Upper lobe of left lung (tissue), 4 donors: ENCODE data around the gene CIB1.
"Not testable (repeated sequence)": the region's sequence is repeated elsewhere in the genome, so short reads cannot be mapped to it uniquely, and the experiment has no call there.

ENCODE experiments used
- CTCF ChIP-seq, 6 experiments: fragments of 450-650 bp in 4 of 6; fragments of 200-600 bp in 2 of 6; sonication (generic) in 2 of 6; IDR thresholded peaks; one replicate each; pipeline ENCODE4 v1.5.1; 2016 to 2019; ENCODE audit warnings: antibody characterized with exemption in 6 of 6
- EP300 ChIP-seq, 4 donors: sonication (generic); formaldehyde crosslinking; IDR thresholded peaks; one replicate each; pipeline ENCODE4 v1.5.1; 2017; ENCODE audit warnings: antibody characterized with exemption in 4 of 4, control low read depth in 2 of 4
- POLR2AphosphoS5 ChIP-seq, 2 donors: sonication (generic); formaldehyde crosslinking; IDR thresholded peaks; one replicate each; pipeline ENCODE4 v1.5.1; 2017; ENCODE audit warnings: antibody characterized with exemption in 2 of 2

- not testable (repeated sequence) for TF ChIP-seq CTCF, EP300, POLR2AphosphoS5 (IDR thresholded peaks at IDR 0.05)
These were observed 27.0 kb upstream of the CIB1 start for GRCh38 chr15:90260731-90261130.
